Measurements from ENCODE around the gene ARFGAP1.
"Not testable (repeated sequence)": the region's sequence is repeated elsewhere in the genome, so short reads cannot be mapped to it uniquely, and the experiment has no call there.

The ARFGAP1 gene

GRCh38 chr20:63322146-63322932 is 49.7 kb downstream of the ARFGAP1 start:
- DNase-seq: no peak

- DNase-seq: no peak
Observed at GRCh38 chr20:63322933-63323273, 50.3 kb downstream of the ARFGAP1 start.

- DNase-seq: no peak
Observed at GRCh38 chr20:63323357-63323981, 50.9 kb downstream of the ARFGAP1 start.

- no peak for DNase-seq
Observed at GRCh38 chr20:63325021-63325471, 52.4 kb downstream of the ARFGAP1 start.

- DNase-seq: no peak
Observed at GRCh38 chr20:63325554-63326313, 53.1 kb downstream of the ARFGAP1 start.

- no peak for DNase-seq
Observed at GRCh38 chr20:63326314-63327230, 54.0 kb downstream of the ARFGAP1 start.

GRCh38 chr20:63327231-63327745 is 54.7 kb downstream of the ARFGAP1 start:
- DNase-seq: no peak

- DNase-seq: no peak
Observed at GRCh38 chr20:63328026-63328700, 55.5 kb downstream of the ARFGAP1 start.

- DNase-seq: no peak
Observed at GRCh38 chr20:63328718-63329275, 56.2 kb downstream of the ARFGAP1 start.

GRCh38 chr20:63329331-63330083 is 56.9 kb downstream of the ARFGAP1 start:
- DNase-seq: no peak

GRCh38 chr20:63330084-63330760 is 57.6 kb downstream of the ARFGAP1 start:
- no peak for DNase-seq

GRCh38 chr20:63330940-63331339 is 58.3 kb downstream of the ARFGAP1 start:
- DNase-seq: no peak

GRCh38 chr20:63331741-63332400 is 59.3 kb downstream of the ARFGAP1 start:
- DNase-seq: no peak

- no peak for DNase-seq
Observed at GRCh38 chr20:63332488-63333240, 60.1 kb downstream of the ARFGAP1 start.

- no peak for DNase-seq
Observed at GRCh38 chr20:63333241-63333836, 60.7 kb downstream of the ARFGAP1 start.

GRCh38 chr20:63334356-63334755 is 61.7 kb downstream of the ARFGAP1 start:
- no peak for DNase-seq

- not testable (repeated sequence) for DNase-seq
Observed at GRCh38 chr20:63335060-63335459, 62.4 kb downstream of the ARFGAP1 start.

- no peak for DNase-seq
Observed at GRCh38 chr20:63335711-63336110, 63.1 kb downstream of the ARFGAP1 start.
